HepG2 (cell line): ENCODE measurements around the gene SLC25A27. TPM values are rescaled to one million over a fixed set of nuclear protein-coding genes. Genes with fewer than 3 reads are reported as not detected.

Source experiments
- ATAC-seq: fragments of 200-7000 bp; cut with Tn5 transposase; 3 replicates; pipeline ENCODE4 v1.9.1; 2020; ENCODE audit warnings: mild to moderate bottlenecking, moderate library complexity
- BruUV-seq: library from RNA; stranded (reverse); fragments of 400-500 nt; replicated peaks from 2 replicates; lab custom pipeline; 2021; lab: Mats Ljungman, UMichigan
- CTCF ChIA-PET: fragments of 300-600 bp; formaldehyde crosslinking; extraction: SDS; loops from one replicate; lab custom pipeline; 2021; ENCODE audit warnings: low total read pairs, inconsistent platforms, low intra/inter-chr PET ratio; lab: Yijun Ruan, JAX
- POLR2A ChIA-PET: fragments of 350-600 bp; sonication (Branson Sonifier 250); formaldehyde crosslinking; loops from one replicate; lab custom pipeline; 2020; ENCODE audit warnings: antibody characterized with exemption, inconsistent platforms; lab: Yijun Ruan, JAX
- DNase-seq: peaks from one replicate; pipeline ENCODE4 v3.0.0-alpha.2; 2015; ENCODE audit warnings: low spot score
- FAIRE-seq: peaks from 3 replicates; lab custom pipeline; 2011; peaks lifted over from hg19 to GRCh38; lab: Jason Lieb, UNC
- H2AFZ ChIP-seq: one replicate; pipeline ENCODE4 v1.6.1; 2011; ENCODE audit warnings: low read length, inconsistent platforms
- H3K27ac ChIP-seq: fragments of 300-600 bp; 3 replicates; pipeline ENCODE4 v1.8.0; 2011; ENCODE audit warnings: mixed run types, mild to moderate bottlenecking, mixed read lengths, low read length, inconsistent platforms; ENCODE audit not compliant: insufficient read depth; ENCODE audit errors: extremely low read length
- H3K27me3 ChIP-seq, 2 experiments: fragments of 200-600 bp in 1 of 2; 2 replicates in 1 of 2; 3 replicates in 1 of 2; pipeline versions ENCODE4 v1.6.0 to v1.8.0; 2011; ENCODE audit warnings: low read length in 2 of 2, mild to moderate bottlenecking in 2 of 2, moderate library complexity in 2 of 2, inconsistent platforms in 1 of 2; ENCODE audit not compliant: insufficient read depth in 2 of 2, control insufficient read depth in 1 of 2
- H3K36me3 ChIP-seq, 2 experiments: fragments of 200-600 bp in 1 of 2; replicated peaks in 1 of 2; 2 replicates in 1 of 2; 3 replicates in 1 of 2; pipeline versions ENCODE4 v1.5.1 to v1.8.0; 2011; ENCODE audit warnings: low read length in 2 of 2, inconsistent platforms in 1 of 2; ENCODE audit not compliant: insufficient read depth in 2 of 2, control insufficient read depth in 1 of 2
- H3K4me1 ChIP-seq: 2 replicates; pipeline ENCODE4 v1.5.1; 2012; ENCODE audit warnings: low read length, inconsistent platforms; ENCODE audit not compliant: insufficient read depth
- H3K4me2 ChIP-seq: 2 replicates; pipeline ENCODE4 v1.6.0; 2011; ENCODE audit warnings: low read depth, low read length, inconsistent platforms
- H3K4me3 ChIP-seq, 3 experiments: fragments of 200-600 bp in 1 of 3; sonication (generic), shearing (Covaris generic) in 1 of 3; replicated peaks in 1 of 3; 2 replicates each; pipeline ENCODE4 v1.5.1; 2011 to 2016; ENCODE audit warnings: low read length in 3 of 3, inconsistent platforms in 2 of 3, low read depth in 2 of 3, mild to moderate bottlenecking in 2 of 3, control low read depth in 1 of 3, mixed read lengths in 1 of 3; ENCODE audit not compliant: insufficient read depth in 1 of 3
- H3K79me2 ChIP-seq: one replicate; pipeline ENCODE4 v1.6.1; 2011; ENCODE audit warnings: low read length, inconsistent platforms; ENCODE audit not compliant: insufficient read depth
- H3K9ac ChIP-seq: 2 replicates; pipeline ENCODE4 v1.6.0; 2011; ENCODE audit warnings: mild to moderate bottlenecking, low read depth, low read length, inconsistent platforms; ENCODE audit not compliant: insufficient read depth
- H3K9me3 ChIP-seq: 2 replicates; pipeline ENCODE4 v1.5.1; 2012; ENCODE audit warnings: mild to moderate bottlenecking, low read length
- H4K20me1 ChIP-seq: 2 replicates; pipeline ENCODE4 v1.6.0; 2011; ENCODE audit warnings: inconsistent platforms, mild to moderate bottlenecking, low read length, moderate library complexity; ENCODE audit not compliant: insufficient read depth
- ADNP ChIP-seq: sonication (generic); formaldehyde crosslinking; IDR thresholded peaks from 2 replicates; pipeline ENCODE4 v1.4.0; 2020; ENCODE audit warnings: missing genetic modification reagents
- CREB1 ChIP-seq, 2 experiments: fragments of 450-650 bp in 1 of 2; IDR thresholded peaks; 2 replicates each; pipeline ENCODE4 v1.6.1; 2016 to 2017; ENCODE audit warnings: control low read depth in 1 of 2, mild to moderate bottlenecking in 1 of 2, missing compliant biosample characterization in 1 of 2, missing genetic modification characterization in 1 of 2
- EEA1 ChIP-seq: sonication (generic); formaldehyde crosslinking; IDR thresholded peaks from 2 replicates; pipeline ENCODE4 v1.5.1; 2020; ENCODE audit warnings: mild to moderate bottlenecking, missing genetic modification reagents, borderline replicate concordance
- MTA3 ChIP-seq: sonication (generic); formaldehyde crosslinking; IDR thresholded peaks from 2 replicates; pipeline ENCODE4 v1.4.0; 2020; ENCODE audit warnings: missing genetic modification reagents
- MTF2 ChIP-seq: sonication (generic); formaldehyde crosslinking; IDR thresholded peaks from 2 replicates; pipeline ENCODE4 v1.5.0; 2020; ENCODE audit warnings: missing genetic modification reagents, borderline replicate concordance
- PAX8 ChIP-seq: sonication (generic); formaldehyde crosslinking; IDR thresholded peaks from 2 replicates; pipeline ENCODE4 v1.8.0; 2022; ENCODE audit warnings: mild to moderate bottlenecking, missing genetic modification reagents, borderline replicate concordance
- ZMYM3 ChIP-seq: sonication (generic); formaldehyde crosslinking; IDR thresholded peaks from 2 replicates; pipeline ENCODE4 v1.5.1; 2020; ENCODE audit warnings: mild to moderate bottlenecking, missing genetic modification reagents
- ZNF335 ChIP-seq: sonication (generic); formaldehyde crosslinking; IDR thresholded peaks from 2 replicates; pipeline ENCODE4 v1.4.0; 2020; ENCODE audit warnings: missing genetic modification reagents
- ZNF589 ChIP-seq: sonication (generic); formaldehyde crosslinking; conservative IDR thresholded peaks from 2 replicates; pipeline ENCODE4 v1.8.0; 2022; ENCODE audit warnings: mild to moderate bottlenecking, moderate library complexity, missing genetic modification reagents
- WGBS: methylation state at CpG from one replicate; pipeline ENCODE4 v1.1.6; 2017; ENCODE audit warnings: low lambda C conversion rate; 5-methylcytosine and 5-hydroxymethylcytosine counted together
- in situ Hi-C: cut with HindIII; loops from 2 replicates; pipeline ENCODE4 v1.10.0; 2017; ENCODE audit warnings: low pct_unique_long_range_greater_than_20kb; ENCODE audit not compliant: extremely low pct_ligation_motif_present
- intact Hi-C: fragments of 100-400 bp; cut with micrococcal nuclease; formaldehyde crosslinking; loops from one replicate; pipeline ENCODE4 v1.10.0; 2022; ENCODE audit not compliant: unreplicated experiment
- polyA plus RNA-seq, 8 experiments: library from polyadenylated mRNA; depleted of rRNA in 3 of 8; stranded (reverse) in 7 of 8; unstranded in 1 of 8; fragments of >200 nt; fragmentation: Illumina TruSeq in 4 of 8; extraction: Trizol in 4 of 8; gene quantifications; 2 replicates each; pipeline versions ENCODE4 v1.2.1 to v1.2.3, GENCODE V29; 2011 to 2016; ENCODE audit warnings: low read depth in 4 of 8, missing spikeins in 1 of 8, mixed read lengths in 1 of 8; ENCODE audit not compliant: insufficient read depth in 1 of 8
- total RNA-seq, 5 experiments: library from RNA; depleted of rRNA; stranded (reverse); fragments of >200 nt; fragmentation: Illumina TruSeq; extraction: Trizol; gene quantifications; 2 replicates each; pipeline ENCODE4 v1.2.3, GENCODE V29; 2016; ENCODE audit warnings: low read depth in 1 of 5
- TF ChIP-seq, protein P1 (sequence below): sonication (generic); formaldehyde crosslinking; IDR thresholded peaks from 2 replicates; pipeline ENCODE4 v1.5.0; 2020; ENCODE audit warnings: mild to moderate bottlenecking, missing genetic modification reagents

The SLC25A27 gene
- total and polyA plus RNA-seq, 2 of the 13 experiments (the other 11 are each of a cell fraction or from before 2014, with no cell fraction given): 0.46 to 1.3 TPM

DNA sequence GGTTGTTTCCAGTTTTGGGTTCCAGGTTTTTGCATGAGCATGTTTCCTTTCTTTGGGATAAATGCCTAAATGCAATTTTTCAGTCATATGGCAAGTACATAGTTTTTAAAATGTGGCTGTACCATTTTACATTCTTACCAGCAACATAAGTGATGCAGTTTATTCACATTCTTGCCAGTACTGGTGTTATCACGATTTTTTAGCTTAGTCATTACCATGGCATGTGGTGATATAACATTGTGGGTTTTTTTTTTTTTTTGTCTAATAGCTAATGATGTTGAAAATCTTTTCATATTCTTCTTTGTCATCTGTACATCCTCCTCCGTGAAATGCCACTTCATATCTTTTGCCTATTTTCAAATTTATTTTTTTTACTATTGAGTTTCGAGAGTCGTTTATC, 32.0 kb downstream of the SLC25A27 start:
- WGBS: 48% methylated on average over 4 of the region's 4 CpGs
- FAIRE-seq (no peak), DNase-seq (no peak), ATAC-seq (no peak)
- H3K4me2 ChIP-seq: no peak overlapping the region
- no TSS peak for BruUV-seq
- CTCF ChIA-PET: no interaction called here
- H3K9ac ChIP-seq: no peak overlapping the region
- H3K79me2 ChIP-seq: no peaks in the 10 kb centered on the region
- H3K4me3 ChIP-seq: no peak overlapping the region
- H3K9me3 ChIP-seq: no peaks in the 10 kb centered on the region
- intact Hi-C loops (loop anchor here (10.0 kb wide), 1 partner anchor 100 kb away; no protein-coding TSS in a partner anchor), in situ Hi-C loops (no loop called here)
- H3K36me3 ChIP-seq: no peaks in the 10 kb centered on the region
- H3K27ac ChIP-seq: no peak overlapping the region
- no peaks in the 10 kb centered on the region for H3K4me1 ChIP-seq
- POLR2A ChIA-PET: no interaction called here
- no peaks in the 10 kb centered on the region for H3K27me3 ChIP-seq
- H4K20me1 ChIP-seq: no peaks in the 10 kb centered on the region
- TF ChIP-seq EEA1 (CRISPR knock-in tag) (no peak), ZNF335 (no peak), MTA3 (no peak), ZMYM3 (CRISPR knock-in tag) (no peak), ADNP (CRISPR knock-in tag) (no peak), MTF2 (CRISPR knock-in tag) (no peak), CREB1 (IDR thresholded peaks at IDR 0.05) (no peak), CREB1 (CRISPR knock-in tag; IDR thresholded peaks at IDR 0.05) (no peak), PAX8 (CRISPR knock-in tag) (no peak), ZNF589 (no peak)
- TF ChIP-seq, protein P1, sequence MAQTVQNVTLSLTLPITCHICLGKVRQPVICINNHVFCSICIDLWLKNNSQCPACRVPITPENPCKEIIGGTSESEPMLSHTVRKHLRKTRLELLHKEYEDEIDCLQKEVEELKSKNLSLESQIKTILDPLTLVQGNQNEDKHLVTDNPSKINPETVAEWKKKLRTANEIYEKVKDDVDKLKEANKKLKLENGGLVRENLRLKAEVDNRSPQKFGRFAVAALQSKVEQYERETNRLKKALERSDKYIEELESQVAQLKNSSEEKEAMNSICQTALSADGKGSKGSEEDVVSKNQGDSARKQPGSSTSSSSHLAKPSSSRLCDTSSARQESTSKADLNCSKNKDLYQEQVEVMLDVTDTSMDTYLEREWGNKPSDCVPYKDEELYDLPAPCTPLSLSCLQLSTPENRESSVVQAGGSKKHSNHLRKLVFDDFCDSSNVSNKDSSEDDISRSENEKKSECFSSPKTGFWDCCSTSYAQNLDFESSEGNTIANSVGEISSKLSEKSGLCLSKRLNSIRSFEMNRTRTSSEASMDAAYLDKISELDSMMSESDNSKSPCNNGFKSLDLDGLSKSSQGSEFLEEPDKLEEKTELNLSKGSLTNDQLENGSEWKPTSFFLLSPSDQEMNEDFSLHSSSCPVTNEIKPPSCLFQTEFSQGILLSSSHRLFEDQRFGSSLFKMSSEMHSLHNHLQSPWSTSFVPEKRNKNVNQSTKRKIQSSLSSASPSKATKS (CRISPR knock-in tag): no peak
- H2AFZ ChIP-seq: no peak overlapping the region
